Chondrocyte (in vitro differentiated cells): ENCODE data around the gene MYO1G. TPM values are rescaled to one million over a fixed set of nuclear protein-coding genes. Genes with fewer than 3 reads are reported as not detected.
A peak's percentile ranks its signal among the peaks of the same experiment; 100 is the strongest.

ENCODE experiments used
- DNase-seq: peaks from one replicate; pipeline ENCODE4 v3.0.0; 2021; ENCODE audit warnings: mixed read lengths, low spot score
- H3K27ac Mint-ChIP-seq: one replicate; pipeline ENCODE4 v1.8.0; 2021; ENCODE audit warnings: mild to moderate bottlenecking, moderate library complexity, mixed read lengths; ENCODE audit not compliant: unreplicated experiment
- H3K27me3 Mint-ChIP-seq: 2 replicates; pipeline ENCODE4 v1.8.0; 2021; ENCODE audit warnings: low read depth, mixed read lengths
- H3K36me3 Mint-ChIP-seq: 2 replicates; pipeline ENCODE4 v1.8.0; 2021; ENCODE audit warnings: low read depth, mixed read lengths
- H3K4me1 Mint-ChIP-seq: 2 replicates; pipeline ENCODE4 v1.8.0; 2021; ENCODE audit warnings: low read depth, mild to moderate bottlenecking, mixed read lengths
- H3K4me3 Mint-ChIP-seq: one replicate; pipeline ENCODE4 v1.8.0; 2021; ENCODE audit warnings: mild to moderate bottlenecking, moderate library complexity, mixed read lengths; ENCODE audit not compliant: unreplicated experiment
- H3K9me3 Mint-ChIP-seq: 2 replicates; pipeline ENCODE4 v1.8.0; 2021; ENCODE audit warnings: low read depth, mixed read lengths
- CTCF ChIP-seq: fragments of 200-600 bp; sonication (generic); IDR thresholded peaks from 2 replicates; pipeline ENCODE4 v1.5.0; 2021; ENCODE audit warnings: antibody characterized with exemption, mild to moderate bottlenecking, moderate library complexity
- total RNA-seq: library from RNA; stranded (reverse); gene quantifications from 3 replicates; pipeline ENCODE4 v1.2.1, GENCODE V29; 2021

The MYO1G gene
- total RNA-seq, 1 donor from 2014 or later: 0.05 TPM

- Mint-ChIP-seq H3K27ac (no peak overlapping the region), H3K27me3 (no peaks in the 10 kb centered on the region), H3K4me3 (no peak overlapping the region), H3K36me3 (no peaks in the 10 kb centered on the region), H3K4me1 (no peaks in the 10 kb centered on the region), H3K9me3 (no peaks in the 10 kb centered on the region)
- peak; percentile 73 for DNase-seq
- TF ChIP-seq CTCF: no peak
Observed at GRCh38 chr7:44965937-44966730, 12.7 kb downstream of the MYO1G start.

GRCh38 chr7:44965441-44965903 lies 13.3 kb downstream of the MYO1G start:
- Mint-ChIP-seq H3K27me3 (no peaks in the 10 kb centered on the region), H3K4me3 (no peak overlapping the region), H3K4me1 (no peaks in the 10 kb centered on the region), H3K9me3 (no peaks in the 10 kb centered on the region), H3K36me3 (no peaks in the 10 kb centered on the region), H3K27ac (no peak overlapping the region)
- DNase-seq: peak; percentile 75
- no peak for TF ChIP-seq CTCF

- H3K9me3 Mint-ChIP-seq: no peaks in the 10 kb centered on the region
- no peaks in the 10 kb centered on the region for H3K4me1 Mint-ChIP-seq
- DNase-seq: peak; percentile 93
- no peak for TF ChIP-seq CTCF
- no peak overlapping the region for H3K4me3 Mint-ChIP-seq
- H3K36me3 Mint-ChIP-seq: no peaks in the 10 kb centered on the region
- peaks cover 2% of the 10 kb centered on the region for H3K27me3 Mint-ChIP-seq
- no peak overlapping the region for H3K27ac Mint-ChIP-seq
Observed at GRCh38 chr7:44964831-44965440, 13.9 kb downstream of the MYO1G start.

- no peak overlapping the region for H3K4me3 Mint-ChIP-seq
- peaks cover 3% of the 10 kb centered on the region for H3K27me3 Mint-ChIP-seq
- H3K36me3 Mint-ChIP-seq: no peaks in the 10 kb centered on the region
- H3K4me1 Mint-ChIP-seq: no peaks in the 10 kb centered on the region
- no peak overlapping the region for H3K27ac Mint-ChIP-seq
- DNase-seq: no peak
- TF ChIP-seq CTCF: peak; percentile 71
- H3K9me3 Mint-ChIP-seq: no peaks in the 10 kb centered on the region
Observed at GRCh38 chr7:44964384-44964830, 14.4 kb downstream of the MYO1G start.

- no peak for TF ChIP-seq CTCF
- no peaks in the 10 kb centered on the region for H3K4me1 Mint-ChIP-seq
- H3K4me3 Mint-ChIP-seq: peak overlapping the region; percentile 31
- no peaks in the 10 kb centered on the region for H3K36me3 Mint-ChIP-seq
- H3K27ac Mint-ChIP-seq: no peak overlapping the region
- H3K27me3 Mint-ChIP-seq: peaks cover 3% of the 10 kb centered on the region
- DNase-seq: peak; percentile 93
- H3K9me3 Mint-ChIP-seq: no peaks in the 10 kb centered on the region
Observed at GRCh38 chr7:44963364-44964290, 15.2 kb downstream of the MYO1G start.
